Astrocyte (in vitro differentiated cells and primary cell): ENCODE data around the gene TRIM7.
A peak's percentile ranks its signal among the peaks of the same experiment; 100 is the strongest.
"Not testable (repeated sequence)": the region's sequence is repeated elsewhere in the genome, so short reads cannot be mapped to it uniquely, and the experiment has no call there.

Experiments
- CTCF ChIP-seq: IDR thresholded peaks from 2 replicates; pipeline ENCODE4 v1.5.1; 2011; ENCODE audit warnings: low read depth, mild to moderate bottlenecking, inconsistent platforms, low read length, moderate library complexity; ENCODE audit not compliant: insufficient read depth
- EZH2 ChIP-seq: IDR thresholded peaks from 2 replicates; pipeline ENCODE4 v1.6.1; 2012; ENCODE audit warnings: mild to moderate bottlenecking, low read length, inconsistent platforms; ENCODE audit not compliant: insufficient read depth

- TF ChIP-seq CTCF: not testable (repeated sequence)
- peak; percentile 27 for TF ChIP-seq EZH2
Measured at GRCh38 chr5:181169459-181170236, 35.3 kb downstream of the TRIM7 start.
